HG02588 (cell line): ENCODE measurements around the gene QPRT.
"Not testable (repeated sequence)": the region's sequence is repeated elsewhere in the genome, so short reads cannot be mapped to it uniquely, and the experiment has no call there.

Source experiments
- ATAC-seq: cut with Tn5 transposase; IDR thresholded peaks from one replicate; pipeline ENCODE4 v1.9.1; 2021; ENCODE audit warnings: mild to moderate bottlenecking, moderate library complexity; ENCODE audit not compliant: unreplicated experiment

The QPRT gene

DNA sequence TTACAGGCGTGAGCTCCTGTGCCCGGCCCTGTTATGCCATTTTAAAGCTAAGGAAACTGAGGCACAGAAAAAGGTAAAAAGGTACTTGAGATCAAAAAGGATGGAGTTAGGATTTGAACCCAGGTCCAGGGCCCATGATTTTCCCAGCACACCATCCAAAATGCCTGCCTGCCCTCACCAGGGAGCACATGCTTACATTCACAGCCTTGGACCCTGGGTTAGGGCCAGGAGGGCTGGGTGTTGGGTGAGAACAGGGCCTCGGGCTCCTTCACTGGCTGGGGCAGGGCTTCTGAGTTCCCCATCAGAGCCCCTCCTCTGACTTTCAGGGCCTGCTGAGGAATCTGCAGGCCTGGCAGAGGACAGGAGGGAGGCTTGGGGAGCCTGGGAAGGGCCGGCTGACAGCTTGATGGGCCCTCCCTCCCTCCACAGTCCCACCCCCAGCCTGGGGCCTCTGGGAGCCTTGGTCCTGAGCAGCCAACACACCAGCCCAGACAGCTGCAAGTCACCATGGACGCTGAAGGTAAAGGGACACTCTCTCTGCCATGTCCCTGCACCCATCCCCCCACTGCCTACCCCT is at the start of gene QPRT:
QPRT (plus strand) TSS at position 490 of the 577 bp plus-strand sequence; CDS start at position 508, 18 bp downstream.
- no peak for ATAC-seq

DNA sequence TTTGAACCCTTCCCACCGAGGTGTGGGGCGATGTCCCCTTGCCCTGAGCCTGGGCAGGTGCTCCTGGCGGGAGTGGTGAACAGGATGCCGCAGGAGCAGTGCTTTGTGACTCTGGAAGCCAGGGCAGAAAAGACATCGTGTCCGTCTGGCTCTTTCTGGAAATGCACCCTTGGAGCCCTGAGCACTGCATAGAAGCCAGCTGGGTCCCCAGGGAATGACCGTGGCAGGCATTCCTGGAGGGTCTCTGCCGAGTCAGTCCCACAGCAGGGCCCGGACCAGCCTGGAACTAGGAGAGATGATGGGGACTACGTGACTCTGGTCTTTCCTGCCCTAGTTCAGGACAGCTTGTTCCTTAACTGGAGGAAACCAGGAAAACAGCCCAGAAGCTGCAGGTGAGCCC is 49.7 kb upstream of the QPRT start:
- not testable (repeated sequence) for ATAC-seq

DNA sequence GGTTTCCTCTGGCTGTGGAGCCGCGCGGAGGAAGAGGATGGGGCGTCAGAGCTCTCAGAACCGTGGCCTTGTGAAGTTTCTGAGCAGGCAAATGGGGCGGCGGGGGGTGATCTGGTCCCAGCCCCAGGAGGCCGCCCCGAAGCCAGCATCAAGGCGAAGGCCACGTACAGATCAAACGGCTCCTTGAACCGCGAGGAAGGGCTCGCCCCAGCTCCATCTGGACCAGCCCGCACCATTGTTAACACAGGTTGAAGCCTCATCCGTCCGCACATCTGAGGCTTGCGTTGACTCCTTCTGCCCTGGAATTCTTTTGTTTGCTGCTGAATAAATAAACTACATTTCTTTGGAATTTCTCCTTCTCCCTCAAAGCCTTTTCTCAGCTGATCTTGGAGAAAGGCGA is 47.3 kb upstream of the QPRT start:
- not testable (repeated sequence) for ATAC-seq

DNA sequence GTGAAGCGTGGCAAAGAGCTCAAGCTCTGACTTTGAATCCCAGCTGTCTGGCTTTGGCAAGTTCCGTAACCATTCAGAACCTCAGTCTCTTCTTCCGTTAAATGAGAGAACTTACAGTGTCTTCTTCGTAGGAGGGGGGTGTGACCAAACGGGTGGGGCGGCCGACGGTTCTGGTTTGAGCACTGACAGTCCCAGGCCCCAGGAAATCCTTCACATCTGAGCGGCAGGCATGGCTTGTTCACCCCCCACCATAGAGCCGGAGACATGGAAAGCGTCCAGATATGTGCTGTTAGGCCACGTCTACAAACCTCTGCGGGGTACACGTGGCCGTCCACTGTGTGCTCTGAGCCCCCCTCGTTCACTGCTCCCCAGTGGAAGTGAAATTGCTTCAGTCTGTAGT is 43.1 kb upstream of the QPRT start:
- ATAC-seq = not testable (repeated sequence)

DNA sequence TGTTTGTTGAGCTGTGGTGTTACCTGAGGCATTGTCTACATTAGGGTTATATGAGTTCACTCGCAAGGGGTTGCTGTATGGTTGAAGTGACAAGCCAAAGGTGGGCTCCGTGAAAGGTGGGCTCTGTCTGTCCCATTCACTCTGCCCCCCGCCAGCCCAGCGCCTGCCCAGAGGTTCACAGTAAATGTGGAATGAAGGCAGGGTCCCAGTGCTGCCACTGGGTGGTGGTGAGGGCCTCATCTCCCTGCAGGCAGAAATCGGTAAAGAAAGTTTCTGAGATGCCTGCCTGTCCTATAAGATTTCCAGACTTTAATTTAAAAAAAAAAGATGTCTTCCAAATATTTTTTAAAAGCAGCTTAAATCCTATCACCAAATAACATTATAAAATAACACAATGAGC is 42.6 kb upstream of the QPRT start:
- ATAC-seq = not testable (repeated sequence)

DNA sequence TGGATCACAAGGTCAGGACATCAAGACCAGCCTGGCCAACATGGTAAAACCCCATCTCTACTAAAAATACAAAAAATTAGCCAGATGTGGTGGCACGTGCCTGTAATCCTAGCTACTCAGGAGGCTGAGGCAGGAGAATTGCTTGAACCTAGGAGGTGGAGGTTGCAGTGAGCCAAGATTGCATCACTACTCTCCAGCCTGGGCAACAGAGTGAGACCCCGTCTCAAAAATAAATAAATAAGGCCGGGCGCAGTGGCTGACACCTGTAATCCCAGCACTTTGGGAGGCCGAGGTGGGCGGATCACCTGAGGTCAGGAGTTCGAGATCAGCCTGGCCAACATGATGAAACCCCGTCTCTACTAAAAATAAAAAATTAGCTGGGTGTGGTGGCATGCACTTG is 40.2 kb upstream of the QPRT start:
- ATAC-seq = not testable (repeated sequence)

DNA sequence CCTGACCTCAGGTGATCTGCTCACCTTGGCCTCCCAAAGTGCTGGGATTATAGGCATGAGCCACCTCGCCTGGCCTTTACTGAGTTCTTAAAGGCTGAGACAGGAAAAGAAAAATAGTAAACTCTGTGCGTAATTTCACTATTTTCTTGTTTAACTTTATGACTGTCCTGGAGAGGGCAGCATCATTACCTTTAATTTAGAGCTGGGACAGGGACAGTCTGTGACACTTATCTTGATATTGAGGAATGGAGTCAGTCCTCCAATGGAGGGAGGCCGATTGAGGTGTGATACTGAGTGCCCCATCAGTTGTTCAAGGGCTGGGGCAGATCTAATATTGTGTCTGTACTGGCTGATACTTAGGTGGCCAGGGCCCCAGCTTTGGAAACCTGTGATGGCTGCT is 37.4 kb upstream of the QPRT start:
- no peak for ATAC-seq

DNA sequence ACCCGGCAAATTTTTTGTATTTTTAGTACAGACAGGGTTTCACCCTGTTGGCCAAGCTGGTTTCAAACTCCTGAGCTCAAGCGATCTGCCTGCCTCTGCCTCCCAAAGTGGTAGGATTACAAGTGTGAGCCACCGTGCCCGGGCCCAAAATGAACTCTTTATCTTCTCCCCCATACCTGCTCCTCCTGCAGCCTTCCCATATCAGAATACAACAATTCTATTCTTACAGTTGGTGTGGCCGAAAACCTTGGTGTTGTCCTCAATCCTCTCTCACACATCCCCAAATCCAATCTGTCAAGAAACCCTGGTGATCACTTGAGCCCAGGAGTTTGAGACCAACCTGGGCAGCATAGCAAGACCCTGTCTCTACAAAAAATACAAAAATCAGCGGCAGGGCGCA is 35.4 kb upstream of the QPRT start:
- no peak for ATAC-seq

DNA sequence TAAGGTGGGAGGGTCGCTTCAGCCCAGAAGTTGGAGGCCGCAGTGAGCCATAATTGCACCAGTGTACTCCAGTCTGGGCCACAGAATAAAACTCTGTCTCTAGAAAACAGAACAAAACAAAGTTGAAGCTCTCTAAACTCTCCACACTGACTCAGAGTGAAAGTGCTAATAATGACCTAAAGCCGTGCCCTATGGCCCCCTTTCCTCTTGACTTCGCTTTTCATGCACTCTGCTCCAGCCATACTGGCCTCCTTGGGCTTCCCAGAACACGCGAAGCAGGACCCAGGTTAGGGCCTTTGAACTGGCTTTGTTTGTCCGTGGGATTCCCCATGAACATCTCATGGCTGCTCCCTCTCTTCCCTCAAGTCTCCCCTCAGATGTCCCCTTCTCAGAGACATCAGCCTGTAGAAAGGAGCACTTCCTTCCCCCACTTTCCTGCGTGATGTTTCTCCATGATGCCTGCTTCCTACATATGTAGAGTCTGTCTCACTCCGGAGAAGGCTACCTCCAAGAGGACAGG is 34.6 kb upstream of the QPRT start:
- no peak for ATAC-seq

DNA sequence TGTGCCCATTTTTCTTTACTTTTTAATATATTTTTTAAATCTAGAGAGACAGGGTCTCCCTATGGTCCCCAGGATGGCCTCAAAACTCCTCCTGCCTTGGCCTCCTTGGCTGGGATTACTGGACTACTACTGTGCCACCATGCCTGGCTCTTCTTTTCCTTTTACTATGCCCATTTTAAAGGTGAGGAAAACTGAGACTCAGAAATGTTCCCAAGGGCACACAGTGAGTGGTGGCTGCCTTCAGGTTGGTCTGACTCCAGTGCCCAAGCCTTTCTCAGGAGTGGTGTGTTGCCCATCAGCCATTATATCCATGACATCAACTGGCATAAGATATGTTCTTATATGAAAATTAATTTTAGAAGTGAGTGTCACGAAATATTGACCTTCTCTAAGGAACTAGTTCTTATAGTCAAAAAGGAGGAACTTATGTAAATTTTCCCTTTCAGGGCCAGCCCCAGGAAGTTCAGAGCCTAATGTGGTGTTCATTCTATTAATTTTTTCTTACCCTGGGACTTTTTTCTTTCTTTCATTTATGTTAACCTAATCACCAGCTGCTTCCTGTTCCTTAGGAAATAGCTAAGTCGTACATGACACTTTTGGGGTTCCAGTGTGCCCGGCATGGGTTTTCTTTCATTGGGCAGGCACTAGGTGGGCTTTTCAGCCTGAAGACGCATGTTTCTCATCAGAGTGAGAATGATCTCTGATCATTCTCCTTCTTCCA is 33.8 kb upstream of the QPRT start:
- no peak for ATAC-seq

DNA sequence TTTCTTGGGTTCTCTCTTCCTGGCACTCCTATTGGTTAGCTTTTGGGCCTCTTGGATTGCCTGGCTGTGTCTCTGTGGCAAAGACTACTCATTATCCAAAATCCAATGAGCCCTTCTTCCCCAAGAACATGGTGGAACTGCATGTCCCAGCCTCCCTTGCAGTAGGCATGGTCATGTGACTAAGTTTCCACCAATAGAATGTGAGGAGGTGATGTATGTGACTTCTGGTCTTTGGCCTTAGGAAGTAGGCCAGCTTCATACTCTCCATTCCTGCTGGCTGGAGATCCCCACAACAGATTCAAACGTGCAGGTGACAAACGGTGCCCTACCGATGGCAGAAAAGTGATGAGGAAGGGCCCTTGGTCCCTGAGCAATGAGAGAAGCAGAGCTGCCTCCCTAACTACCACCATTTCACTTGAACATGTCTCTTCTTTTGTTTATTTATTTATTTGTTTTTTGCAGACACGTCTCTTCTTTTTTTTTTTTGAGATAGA is 33.2 kb upstream of the QPRT start:
- ATAC-seq = no peak

DNA sequence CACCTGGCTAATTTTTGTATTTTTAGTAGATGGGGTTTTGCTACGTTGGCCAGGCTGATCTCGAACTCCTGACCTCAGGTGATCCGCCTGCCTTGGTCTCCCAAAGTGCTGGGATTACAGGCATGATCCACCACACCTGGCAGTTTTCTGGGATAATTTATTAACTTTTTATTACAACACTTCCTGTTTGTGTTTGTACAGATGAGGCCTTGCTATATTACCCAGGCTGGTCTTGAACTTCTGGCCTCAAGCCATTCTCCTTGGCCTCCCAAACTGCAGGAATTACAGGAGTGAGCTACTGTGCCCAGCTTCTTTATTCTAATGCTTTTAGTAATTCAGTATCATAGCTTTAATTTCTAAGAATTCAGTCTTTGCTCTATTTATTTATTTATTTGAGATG is 32.0 kb upstream of the QPRT start:
- no peak for ATAC-seq

DNA sequence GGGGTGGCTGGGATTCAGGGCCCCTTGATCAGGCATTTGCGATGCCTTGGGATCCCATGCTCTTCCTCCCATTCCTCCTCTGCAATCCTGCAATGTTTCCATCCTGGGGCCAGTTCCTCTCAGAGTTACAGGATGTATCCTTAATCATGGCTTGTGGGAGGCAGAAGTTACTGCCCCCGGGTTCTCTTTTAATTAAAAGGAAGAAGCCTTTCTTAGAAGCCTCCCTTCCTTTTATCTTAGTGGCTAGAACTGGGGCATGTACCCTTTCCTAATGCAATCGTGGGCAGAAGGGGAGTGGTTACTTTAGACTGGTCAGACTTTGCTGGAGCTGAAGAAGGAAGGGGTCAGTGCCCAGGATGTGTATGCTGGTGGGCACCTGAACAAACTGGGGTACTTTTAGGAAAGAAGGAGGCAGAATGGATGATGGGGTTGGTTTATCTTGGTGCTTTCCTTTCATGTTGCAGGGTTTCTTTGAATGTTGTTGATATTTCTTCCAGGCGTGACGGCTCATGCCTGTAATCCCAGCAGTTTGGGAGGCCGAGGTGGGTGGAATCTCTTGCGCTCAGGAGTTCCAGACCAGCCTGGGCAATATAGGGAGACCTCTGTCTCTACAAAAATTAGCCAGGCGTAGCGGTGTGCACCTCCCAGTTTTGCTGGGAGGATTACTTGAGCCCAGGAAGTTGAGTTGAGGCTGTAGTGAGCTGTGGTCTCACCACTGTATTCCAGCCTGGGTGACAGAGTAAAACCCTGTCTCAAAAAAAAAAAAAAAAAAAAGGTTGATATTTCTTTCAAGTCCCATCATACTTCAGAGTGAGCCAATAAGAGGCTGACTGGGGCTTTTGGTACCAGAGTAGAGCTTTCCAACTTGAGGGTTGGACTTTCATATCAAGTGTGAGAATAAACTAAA is 29.1 kb upstream of the QPRT start:
- ATAC-seq = no peak

DNA sequence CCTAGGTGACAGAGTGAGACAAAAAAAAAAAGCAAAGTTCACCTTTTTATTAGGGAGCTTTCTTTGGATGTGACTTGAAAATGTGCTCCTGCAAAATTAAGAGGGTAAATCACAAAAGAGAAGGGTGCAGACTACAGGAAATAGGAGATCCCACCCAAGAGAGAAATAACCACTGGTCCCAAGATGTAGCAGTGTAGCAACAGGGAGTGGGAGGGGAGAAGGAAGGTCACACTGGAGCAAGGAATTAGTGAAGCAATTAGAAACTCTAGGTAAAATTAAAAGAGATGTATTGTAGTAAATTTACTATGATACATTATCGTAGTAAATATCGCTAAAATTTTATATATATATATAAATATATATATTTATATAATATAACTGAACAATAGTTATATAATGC is 28.2 kb upstream of the QPRT start:
- ATAC-seq = no peak

DNA sequence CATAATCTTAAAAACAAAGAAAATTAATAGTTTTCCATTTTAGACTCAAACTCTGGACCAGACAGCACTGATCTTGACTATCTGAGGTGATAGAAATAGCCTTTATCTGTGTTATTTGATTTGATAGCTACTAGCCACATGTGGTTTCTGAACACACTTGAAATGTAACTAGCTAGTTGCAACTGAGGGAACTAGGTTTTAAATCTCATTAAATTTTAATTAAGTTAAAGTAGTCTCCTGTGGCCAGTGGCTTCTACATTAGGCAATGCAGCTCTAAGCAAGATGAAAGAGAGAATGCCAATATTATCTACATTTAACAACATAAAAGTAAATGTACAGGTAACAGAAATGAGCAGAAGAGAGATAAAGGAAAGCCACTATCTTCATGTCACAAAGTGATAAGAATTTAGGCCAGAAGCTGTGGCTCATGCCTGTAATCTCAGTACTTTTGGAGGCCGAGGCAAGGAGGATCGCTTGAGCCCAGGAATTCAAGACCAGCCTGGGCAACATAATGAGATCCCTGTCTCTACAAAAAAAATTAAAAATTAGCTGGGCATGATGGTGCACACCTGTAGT is 27.1 kb upstream of the QPRT start:
- no peak for ATAC-seq

DNA sequence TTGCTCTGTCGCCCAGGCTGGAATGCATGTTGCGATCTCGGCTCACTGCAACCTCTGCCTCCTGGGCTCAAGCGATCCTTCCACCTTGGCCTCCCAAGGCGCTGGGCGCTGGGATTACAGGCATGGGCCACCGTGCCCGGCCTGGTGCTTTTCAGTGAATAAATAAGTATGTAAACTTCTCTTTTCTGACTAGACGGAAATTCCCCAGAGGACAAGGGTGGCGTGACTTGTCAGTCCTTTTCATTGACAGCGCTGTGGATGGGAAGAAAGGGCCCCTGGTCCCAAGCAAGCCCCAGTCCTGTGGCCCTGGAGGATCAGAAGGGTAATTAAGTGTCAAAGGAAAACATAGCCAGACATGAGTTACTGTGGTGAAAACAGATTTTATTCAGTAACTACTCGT is 25.5 kb upstream of the QPRT start:
- ATAC-seq = no peak

DNA sequence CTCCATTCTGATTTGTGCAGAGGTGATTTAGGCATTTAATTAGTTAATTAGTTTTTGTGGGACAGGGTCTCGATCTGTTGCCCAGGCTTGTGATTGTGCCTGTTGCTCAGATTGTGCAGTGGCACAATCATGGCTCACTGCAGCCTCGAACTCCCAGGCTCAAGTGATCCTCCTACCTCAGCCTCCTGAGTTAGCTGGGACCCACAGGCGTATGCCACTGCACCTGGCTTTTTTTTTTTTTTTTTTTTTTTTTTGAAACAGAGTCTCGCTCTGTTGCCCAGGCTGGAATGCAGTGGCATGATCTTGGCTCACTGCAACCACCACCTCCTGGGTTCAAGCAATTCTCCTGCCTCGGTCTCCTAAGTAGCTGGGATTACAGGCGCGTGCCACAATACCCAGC is 25.1 kb upstream of the QPRT start:
- not testable (repeated sequence) for ATAC-seq

DNA sequence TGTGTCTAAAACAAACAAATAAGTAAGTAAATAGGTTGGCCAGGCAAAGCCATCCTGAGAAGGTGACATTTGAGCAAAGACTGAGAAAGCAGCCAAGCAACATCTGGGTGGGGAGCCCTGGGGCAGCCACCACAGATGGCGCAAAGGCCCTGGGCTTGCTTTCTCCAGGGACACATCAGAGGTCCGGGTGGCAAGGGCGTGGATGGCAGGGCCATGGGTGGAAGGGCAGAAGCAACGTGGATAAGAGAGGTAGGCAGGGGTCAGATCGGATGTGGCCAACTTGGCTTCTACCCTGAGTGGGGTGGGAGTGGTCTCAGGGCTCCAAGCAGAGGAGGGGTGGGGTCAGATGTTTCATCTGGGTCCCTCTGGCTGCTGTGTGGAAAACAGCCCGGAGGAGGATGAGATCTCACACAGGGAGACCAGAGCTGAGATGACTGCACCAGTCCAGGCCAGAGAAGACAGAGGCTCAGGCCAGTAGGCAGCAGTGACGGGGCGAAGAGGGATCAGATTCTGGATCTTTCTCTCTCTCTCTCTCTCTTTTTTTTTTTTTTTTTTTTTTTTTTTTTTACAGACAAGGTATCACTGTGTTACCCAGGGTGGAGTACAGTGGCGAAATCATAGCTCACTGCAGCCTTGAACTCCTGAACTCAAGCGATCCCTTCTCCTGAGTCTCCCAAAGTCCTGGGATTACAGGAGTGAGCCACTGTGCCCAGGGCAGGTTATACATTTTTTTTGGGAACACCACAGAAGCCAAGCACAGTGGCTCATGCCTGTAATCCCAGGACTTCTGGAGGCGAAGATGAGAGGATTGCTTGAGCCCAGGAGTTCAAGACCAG is 22.1 kb upstream of the QPRT start:
- no peak for ATAC-seq

DNA sequence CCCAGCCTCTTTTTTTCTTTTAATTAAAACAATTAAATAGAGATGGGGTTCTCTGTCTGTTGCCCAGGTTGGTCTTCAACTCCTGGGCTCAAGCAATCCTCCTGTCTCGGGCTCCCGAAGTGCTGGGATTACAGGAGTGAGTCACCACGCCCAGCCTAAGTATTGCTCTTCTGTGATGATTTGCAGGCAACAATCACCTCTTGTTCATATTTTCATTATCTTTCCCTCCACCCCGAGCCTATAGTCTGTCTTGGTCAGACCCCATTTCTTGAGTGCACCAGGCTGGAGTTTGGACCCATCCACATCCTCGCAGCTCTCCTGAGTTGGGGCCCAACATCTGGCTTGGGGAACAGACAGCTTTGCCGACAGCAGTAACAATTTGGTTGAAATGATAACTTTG is 20.3 kb upstream of the QPRT start:
- ATAC-seq = no peak
